HG03520 (cell line): ENCODE measurements around the gene CLEC14A.

Source experiments
- ATAC-seq: cut with Tn5 transposase; IDR thresholded peaks from one replicate; pipeline ENCODE4 v1.9.1; 2021; ENCODE audit warnings: mild to moderate bottlenecking, moderate library complexity; ENCODE audit not compliant: unreplicated experiment

CLEC14A gene

GRCh38 chr14:38255673-38256532 lies at the start of gene CLEC14A:
Gene CLEC14A (minus strand): TSS chr14:38256093. CDS start chr14:38256022, 71 bp downstream.
- no peak for ATAC-seq

- no peak for ATAC-seq
Measured at GRCh38 chr14:38302966-38303365, 47.1 kb upstream of the CLEC14A start.

- no peak for ATAC-seq
Measured at GRCh38 chr14:38302034-38302433, 46.1 kb upstream of the CLEC14A start.

- ATAC-seq, result no peak
Measured at GRCh38 chr14:38297681-38298080, 41.8 kb upstream of the CLEC14A start.

- no peak for ATAC-seq
Measured at GRCh38 chr14:38291681-38292467, 36.0 kb upstream of the CLEC14A start.

- ATAC-seq, result no peak
Measured at GRCh38 chr14:38290601-38291188, 34.8 kb upstream of the CLEC14A start.

- ATAC-seq, result no peak
Measured at GRCh38 chr14:38286452-38286851, 30.6 kb upstream of the CLEC14A start.

GRCh38 chr14:38285962-38286361 lies 30.1 kb upstream of the CLEC14A start:
- ATAC-seq, result no peak

GRCh38 chr14:38282936-38283335 lies 27.0 kb upstream of the CLEC14A start:
- no peak for ATAC-seq

GRCh38 chr14:38280081-38280480 lies 24.2 kb upstream of the CLEC14A start:
- ATAC-seq, result no peak

- no peak for ATAC-seq
Measured at GRCh38 chr14:38279572-38279971, 23.7 kb upstream of the CLEC14A start.

- ATAC-seq, result no peak
Measured at GRCh38 chr14:38278035-38278434, 22.1 kb upstream of the CLEC14A start.

- no peak for ATAC-seq
Measured at GRCh38 chr14:38262844-38263243, 7.0 kb upstream of the CLEC14A start.

- ATAC-seq, result no peak
Measured at GRCh38 chr14:38261620-38262019, 5.7 kb upstream of the CLEC14A start.

- no peak for ATAC-seq
Measured at GRCh38 chr14:38257507-38257906, 1.6 kb upstream of the CLEC14A start.

GRCh38 chr14:38256533-38256840 lies 594 bp upstream of the CLEC14A start:
- no peak for ATAC-seq

- ATAC-seq, result no peak
Measured at GRCh38 chr14:38255408-38255672, 553 bp downstream of the CLEC14A start.

- ATAC-seq, result no peak
Measured at GRCh38 chr14:38254571-38255407, 1.1 kb downstream of the CLEC14A start.

GRCh38 chr14:38253676-38254075 lies 2.2 kb downstream of the CLEC14A start:
- no peak for ATAC-seq

- ATAC-seq, result no peak
Measured at GRCh38 chr14:38252066-38252710, 3.7 kb downstream of the CLEC14A start.

- ATAC-seq, result no peak
Measured at GRCh38 chr14:38250331-38250730, 5.6 kb downstream of the CLEC14A start.
